DOHH2 (cell line): ENCODE data around the gene FGF3.

ENCODE experiments used
- H3F3A ChIP-seq: fragments of 200-600 bp; sonication (generic), shearing (Covaris generic); 2 replicates; pipeline ENCODE4 v1.6.0; 2016; ENCODE audit warnings: antibody characterized with exemption, mild to moderate bottlenecking; ENCODE audit not compliant: control insufficient read depth, insufficient read depth
- H3K27ac ChIP-seq: fragments of 200-600 bp; sonication (generic); 2 replicates; pipeline ENCODE4 v1.5.1; 2014; ENCODE audit warnings: low read depth, mild to moderate bottlenecking, low read length, moderate library complexity
- H3K27me3 ChIP-seq: fragments of 200-600 bp; sonication (generic); 2 replicates; pipeline ENCODE4 v1.6.1; 2014; ENCODE audit warnings: mild to moderate bottlenecking, low read length, mixed read lengths; ENCODE audit not compliant: control insufficient read depth
- H3K36me3 ChIP-seq: fragments of 200-600 bp; sonication (generic); 2 replicates; pipeline ENCODE4 v1.6.1; 2014; ENCODE audit warnings: mild to moderate bottlenecking, low read length, moderate library complexity, mixed read lengths; ENCODE audit not compliant: control insufficient read depth
- H3K4me1 ChIP-seq: fragments of 200-600 bp; sonication (generic); 2 replicates; pipeline ENCODE4 v1.6.1; 2014; ENCODE audit warnings: mild to moderate bottlenecking, low read length, mixed read lengths; ENCODE audit not compliant: control insufficient read depth
- H3K4me2 ChIP-seq: fragments of 200-600 bp; sonication (generic); 2 replicates; pipeline ENCODE4 v1.6.0; 2014; ENCODE audit warnings: mild to moderate bottlenecking, low read length, moderate library complexity
- H3K4me3 ChIP-seq: fragments of 200-600 bp; sonication (generic); 2 replicates; pipeline ENCODE4 v1.5.1; 2014; ENCODE audit warnings: mild to moderate bottlenecking, low read length, mixed read lengths
- H3K79me2 ChIP-seq: fragments of 200-600 bp; sonication (generic); 2 replicates; pipeline ENCODE4 v1.6.1; 2014; ENCODE audit warnings: mild to moderate bottlenecking, low read length, mixed read lengths; ENCODE audit not compliant: control insufficient read depth
- H3K9me2 ChIP-seq: fragments of 200-600 bp; sonication (generic); replicated peaks from 2 replicates; pipeline ENCODE4 v1.6.1; 2014; ENCODE audit warnings: mild to moderate bottlenecking, low read length, mixed read lengths; ENCODE audit not compliant: control insufficient read depth
- H3K9me3 ChIP-seq: fragments of 200-600 bp; sonication (generic); 2 replicates; pipeline ENCODE4 v1.6.1; 2014; ENCODE audit warnings: antibody characterized with exemption, low read length, mixed read lengths; ENCODE audit not compliant: control insufficient read depth, insufficient read depth
- H4K20me1 ChIP-seq: fragments of 200-600 bp; sonication (generic); 2 replicates; pipeline ENCODE4 v1.6.0; 2014; ENCODE audit warnings: low read depth, mild to moderate bottlenecking, antibody characterized with exemption, low read length, moderate library complexity; ENCODE audit not compliant: control insufficient read depth, insufficient read depth
- CTCF ChIP-seq: fragments of 200-600 bp; sonication (generic); IDR thresholded peaks from one replicate; pipeline ENCODE4 v1.5.1; 2014; ENCODE audit warnings: antibody characterized with exemption, mild to moderate bottlenecking, low read depth, low read length; ENCODE audit not compliant: poor library complexity, severe bottlenecking
- EZH2phosphoT487 ChIP-seq: fragments of 200-600 bp; sonication (generic); IDR thresholded peaks from 2 replicates; pipeline ENCODE4 v1.6.1; 2017; ENCODE audit warnings: borderline replicate concordance, mild to moderate bottlenecking, antibody characterized with exemption, low read length, moderate library complexity, mixed read lengths

Gene FGF3

DNA sequence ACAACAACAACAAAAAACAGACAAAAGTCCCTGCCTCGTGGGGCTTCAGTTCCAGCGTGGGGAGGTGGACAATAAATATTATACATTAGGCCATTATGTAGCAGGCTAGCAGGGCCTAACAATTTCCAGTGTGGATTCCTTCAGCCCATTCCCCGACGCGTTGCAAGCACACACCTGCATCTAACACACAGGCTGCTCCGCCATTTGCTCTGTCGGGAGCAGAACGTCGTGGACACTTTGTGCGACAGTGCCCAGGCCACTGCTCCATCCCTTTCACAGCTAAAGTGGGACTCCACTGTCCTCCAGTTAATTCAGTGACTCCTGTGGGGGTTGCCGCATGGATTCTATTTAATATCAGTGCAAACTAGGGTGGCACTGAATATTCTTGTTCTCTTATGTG lies 10.9 kb upstream of the FGF3 start:
- no peaks in the 10 kb centered on the region for H3K9me2 ChIP-seq
- no peaks in the 10 kb centered on the region for H3K79me2 ChIP-seq
- no peaks in the 10 kb centered on the region for H4K20me1 ChIP-seq
- no peaks in the 10 kb centered on the region for H3K27me3 ChIP-seq
- no peak overlapping the region for H3K4me3 ChIP-seq
- H3K36me3 ChIP-seq: no peaks in the 10 kb centered on the region
- no peaks in the 10 kb centered on the region for H3K4me1 ChIP-seq
- H3F3A ChIP-seq: no peaks in the 10 kb centered on the region
- H3K27ac ChIP-seq: no peak overlapping the region
- TF ChIP-seq CTCF (no peak), EZH2phosphoT487 (no peak)
- H3K4me2 ChIP-seq: no peak overlapping the region
- H3K9me3 ChIP-seq: no peaks in the 10 kb centered on the region

GRCh38 chr11:69828971-69829344 lies 9.7 kb upstream of the FGF3 start:
- H3F3A ChIP-seq: no peaks in the 10 kb centered on the region
- no peaks in the 10 kb centered on the region for H3K79me2 ChIP-seq
- H3K9me3 ChIP-seq: no peaks in the 10 kb centered on the region
- no peak overlapping the region for H3K4me2 ChIP-seq
- H3K4me3 ChIP-seq: no peak overlapping the region
- TF ChIP-seq CTCF (no peak), EZH2phosphoT487 (no peak)
- H4K20me1 ChIP-seq: no peaks in the 10 kb centered on the region
- no peaks in the 10 kb centered on the region for H3K36me3 ChIP-seq
- no peak overlapping the region for H3K27ac ChIP-seq
- no peaks in the 10 kb centered on the region for H3K27me3 ChIP-seq
- no peaks in the 10 kb centered on the region for H3K4me1 ChIP-seq
- no peaks in the 10 kb centered on the region for H3K9me2 ChIP-seq

- no peak for TF ChIP-seq CTCF
- TF ChIP-seq EZH2phosphoT487: no peak
- H3K4me3 ChIP-seq: no peak overlapping the region
- no peaks in the 10 kb centered on the region for H3K79me2 ChIP-seq
- no peaks in the 10 kb centered on the region for H3K9me2 ChIP-seq
- H4K20me1 ChIP-seq: no peaks in the 10 kb centered on the region
- no peaks in the 10 kb centered on the region for H3K4me1 ChIP-seq
- no peaks in the 10 kb centered on the region for H3K36me3 ChIP-seq
- H3K27ac ChIP-seq: no peak overlapping the region
- H3K9me3 ChIP-seq: no peaks in the 10 kb centered on the region
- no peaks in the 10 kb centered on the region for H3F3A ChIP-seq
- H3K27me3 ChIP-seq: no peaks in the 10 kb centered on the region
- no peak overlapping the region for H3K4me2 ChIP-seq
Observed at GRCh38 chr11:69828276-69828970, 9.2 kb upstream of the FGF3 start.

- TF ChIP-seq CTCF (no peak), EZH2phosphoT487 (no peak)
Observed at GRCh38 chr11:69826773-69827172, 7.6 kb upstream of the FGF3 start.

More at GRCh38 chr11:69826773-69827172, 7.6 kb upstream of the FGF3 start:
- Histone ChIP-seq H3F3A (no peaks in the 10 kb centered on the region), H3K79me2 (no peaks in the 10 kb centered on the region), H3K27me3 (no peaks in the 10 kb centered on the region), H3K36me3 (no peaks in the 10 kb centered on the region), H3K9me2 (no peaks in the 10 kb centered on the region), H3K4me2 (no peak overlapping the region), H3K4me1 (no peaks in the 10 kb centered on the region), H3K4me3 (no peak overlapping the region), H4K20me1 (no peaks in the 10 kb centered on the region), H3K9me3 (no peaks in the 10 kb centered on the region), H3K27ac (no peak overlapping the region)
